Measurements from ENCODE around the gene GUCA2A. TPM values are rescaled to one million over a fixed set of nuclear protein-coding genes. Genes with fewer than 3 reads are reported as not detected.
A peak's percentile ranks its signal among the peaks of the same experiment; 100 is the strongest.

Gene GUCA2A
- total and polyA plus RNA-seq, 2 of the 8 experiments (the other 6 are each of a cell fraction or from before 2014, with no cell fraction given), result not detected

DNA sequence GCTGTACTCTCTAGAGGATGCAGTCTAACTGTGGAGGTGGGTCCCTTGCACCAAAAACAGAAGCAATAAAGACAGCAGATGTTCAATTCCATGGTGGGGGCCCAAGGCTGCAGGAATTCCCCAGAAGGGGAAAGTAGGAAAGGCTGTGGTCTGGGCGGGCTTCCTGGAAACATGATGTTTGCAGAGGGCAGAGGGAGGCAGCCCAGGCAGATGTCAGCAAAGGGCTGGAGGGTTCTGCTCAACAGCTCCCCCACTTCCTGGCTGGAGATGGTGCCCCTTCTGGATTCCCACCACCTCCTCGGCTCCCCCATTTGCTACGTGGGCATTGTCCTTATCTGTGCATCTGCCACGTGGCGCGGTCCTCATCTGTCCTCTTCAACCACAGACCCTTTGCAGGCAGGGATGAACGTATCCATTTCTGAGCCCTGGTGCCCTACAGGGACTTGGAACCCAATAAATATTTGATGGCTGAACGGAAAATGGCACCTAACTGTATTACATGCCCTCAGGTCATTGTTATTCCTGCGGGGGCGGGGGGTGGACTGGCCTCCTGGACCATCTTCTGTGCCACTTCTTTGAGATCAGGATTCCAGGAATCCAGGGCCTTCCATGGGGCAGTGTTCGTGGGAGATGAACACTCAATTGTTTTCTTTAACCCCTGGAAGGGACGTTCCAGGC lies 19.7 kb downstream of the GUCA2A start:
- Histone ChIP-seq H2BK5ac (ENCODE audit: low read depth, low read length) (no peak overlapping the region), H3K4ac (replicated peaks; ENCODE audit: insufficient read length, low read depth, low read length) (no peak overlapping the region), H3K23ac (ENCODE audit: insufficient read length) (no peak overlapping the region), H3K14ac (ENCODE audit: insufficient read length) (no peak overlapping the region), H3K27me3 (replicated peaks in 1 of 4; ENCODE audit: control insufficient read depth in 3 of 4, extremely low read depth in 1 of 4, insufficient read depth in 3 of 4, low read length in 3 of 4) (no peaks in the 10 kb centered on the region; a peak in 2 of 7 replicates), H3K9ac (replicated peaks in 1 of 4; ENCODE audit: extremely low read depth in 1 of 4, low read depth in 3 of 4, low read length in 3 of 4) (no peak overlapping the region), H3K79me1 (ENCODE audit: low read depth, low read length) (no peaks in the 10 kb centered on the region), H2BK15ac (ENCODE audit: low read length) (peak overlapping the region; percentile 23; the same call in 1 of the 2 replicates), H2BK120ac (replicated peaks; ENCODE audit: low read depth, low read length) (no peak overlapping the region), H4K91ac (replicated peaks; ENCODE audit: insufficient read length, low read length) (no peak overlapping the region), H3K79me2 (ENCODE audit: control insufficient read depth in 1 of 2, insufficient read depth in 2 of 2, low read length in 2 of 2) (no peaks in the 10 kb centered on the region), H2BK12ac (ENCODE audit: low read depth, low read length) (no peak overlapping the region), H3K23me2 (ENCODE audit: low read depth, low read length) (no peaks in the 10 kb centered on the region; the same call in 1 of the 2 replicates), H3K18ac (ENCODE audit: extremely low read depth, low read length) (no peak overlapping the region), H3K27ac (ENCODE audit: low read depth, low read length) (no peak overlapping the region), H4K8ac (ENCODE audit: extremely low read depth, insufficient read depth, low read length) (no peak overlapping the region; the same call in 1 of the 2 replicates), H2AK5ac (ENCODE audit: low read depth, low read length) (no peak overlapping the region), H4K5ac (ENCODE audit: insufficient read length, low read depth, low read length) (no peak overlapping the region), H3K9me3 (ENCODE audit: insufficient read depth in 2 of 2, low read depth in 1 of 2, low read length in 1 of 2) (no peaks in the 10 kb centered on the region), H2AFZ (ENCODE audit: low read length) (no peak overlapping the region), H3K4me3 (ENCODE audit: extremely low read depth in 1 of 4, insufficient read depth in 2 of 4, low read depth in 3 of 4, low read length in 4 of 4) (no peak overlapping the region), H3K4me1 (replicated peaks in 1 of 4; ENCODE audit: control insufficient read depth in 3 of 4, insufficient read depth in 4 of 4, low read length in 3 of 4) (no peaks in the 10 kb centered on the region), H3K36me3 (ENCODE audit: control insufficient read depth in 2 of 4, insufficient read depth in 4 of 4, low read length in 3 of 4) (no peaks in the 10 kb centered on the region), H3K4me2 (ENCODE audit: insufficient read depth in 1 of 2, low read depth in 2 of 2, low read length in 2 of 2) (no peak overlapping the region), H3K56ac (replicated peaks; ENCODE audit: insufficient read length, low read depth, low read length) (no peak overlapping the region), H2BK20ac (ENCODE audit: low read length) (no peak overlapping the region), H4K20me1 (replicated peaks in 1 of 2; ENCODE audit: control insufficient read depth in 1 of 2, insufficient read depth in 2 of 2, low read length in 2 of 2) (peaks cover 0 to 2% of the 10 kb centered on the region in 2 experiments)
- ChIA-PET POLR2A (ENCODE audit: partially characterized antibody) (no interaction called here), CTCF (ENCODE audit: partially characterized antibody) (interaction anchor here (0.5 to 7.8 kb wide), 6 partner anchors 10 to 882 kb away, joined by 3 to 77 read pairs (median 4); no protein-coding TSS in a partner anchor)
- TF ChIP-seq, protein P1, sequence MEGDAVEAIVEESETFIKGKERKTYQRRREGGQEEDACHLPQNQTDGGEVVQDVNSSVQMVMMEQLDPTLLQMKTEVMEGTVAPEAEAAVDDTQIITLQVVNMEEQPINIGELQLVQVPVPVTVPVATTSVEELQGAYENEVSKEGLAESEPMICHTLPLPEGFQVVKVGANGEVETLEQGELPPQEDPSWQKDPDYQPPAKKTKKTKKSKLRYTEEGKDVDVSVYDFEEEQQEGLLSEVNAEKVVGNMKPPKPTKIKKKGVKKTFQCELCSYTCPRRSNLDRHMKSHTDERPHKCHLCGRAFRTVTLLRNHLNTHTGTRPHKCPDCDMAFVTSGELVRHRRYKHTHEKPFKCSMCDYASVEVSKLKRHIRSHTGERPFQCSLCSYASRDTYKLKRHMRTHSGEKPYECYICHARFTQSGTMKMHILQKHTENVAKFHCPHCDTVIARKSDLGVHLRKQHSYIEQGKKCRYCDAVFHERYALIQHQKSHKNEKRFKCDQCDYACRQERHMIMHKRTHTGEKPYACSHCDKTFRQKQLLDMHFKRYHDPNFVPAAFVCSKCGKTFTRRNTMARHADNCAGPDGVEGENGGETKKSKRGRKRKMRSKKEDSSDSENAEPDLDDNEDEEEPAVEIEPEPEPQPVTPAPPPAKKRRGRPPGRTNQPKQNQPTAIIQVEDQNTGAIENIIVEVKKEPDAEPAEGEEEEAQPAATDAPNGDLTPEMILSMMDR (IDR thresholded peaks at IDR 0.05; ENCODE audit: control extremely low read depth in 1 of 3, insufficient read depth in 1 of 3, low read depth in 1 of 3, low read length in 3 of 3), result peak in 1 of 3 experiments; percentile 2; a peak in 1 of 4 replicates
- no peak for TF ChIP-seq BACH1 (IDR thresholded peaks at IDR 0.05; ENCODE audit: low read length)
- peak in 1 of 2 experiments; percentile 43 for DNase-seq (ENCODE audit: low read depth in 1 of 2, low spot score in 2 of 2)
- WGBS, 2 experiments (ENCODE audit: extremely low coverage in 1 of 2, insufficient coverage in 1 of 2, insufficient read length in 1 of 2, insufficient replicate concordance in 2 of 2, low coverage in 1 of 2, low lambda C conversion rate in 2 of 2, missing lambda C conversion rate in 1 of 2), result 85% methylated on average over 12 of the region's 12 CpGs; no CpG with 5 or more reads in 1 of the 2 experiments
- FAIRE-seq, result no peak

Data from H1 (cell line).